GM23338 (cell line): ENCODE results near the gene PDHX. TPM values are rescaled to one million over a fixed set of nuclear protein-coding genes. Genes with fewer than 3 reads are reported as not detected.

ENCODE experiments used
- ATAC-seq: fragments of 200-7000 bp; cut with Tn5 transposase; 3 replicates; pipeline ENCODE4 v1.9.1; 2020
- DNase-seq: peaks from one replicate; pipeline ENCODE4 v3.0.0-alpha.2; 2015; ENCODE audit warnings: low spot score
- H2AFZ ChIP-seq: fragments of 200-600 bp; sonication (generic); 2 replicates; pipeline ENCODE4 v1.8.0; 2016; ENCODE audit warnings: antibody characterized with exemption, mild to moderate bottlenecking, moderate library complexity
- H3F3A ChIP-seq: fragments of 200-600 bp; sonication (generic); replicated peaks from 2 replicates; pipeline ENCODE4 v1.8.0; 2017; ENCODE audit warnings: antibody characterized with exemption, mixed run types, low read depth
- H3K27ac ChIP-seq: fragments of 200-600 bp; sonication (generic); 2 replicates; pipeline ENCODE4 v1.6.1; 2016; ENCODE audit warnings: low read depth
- H3K27me3 ChIP-seq: fragments of 200-600 bp; sonication (generic); 2 replicates; pipeline ENCODE4 v1.8.0; 2016; ENCODE audit warnings: mild to moderate bottlenecking, mixed run types, moderate library complexity; ENCODE audit not compliant: insufficient read depth
- H3K36me3 ChIP-seq: fragments of 200-600 bp; sonication (generic); 2 replicates; pipeline ENCODE4 v1.8.0; 2016; ENCODE audit warnings: mild to moderate bottlenecking; ENCODE audit not compliant: insufficient read depth
- H3K4me1 ChIP-seq: fragments of 200-600 bp; sonication (generic); 2 replicates; pipeline ENCODE4 v1.8.0; 2016; ENCODE audit warnings: mild to moderate bottlenecking, moderate library complexity; ENCODE audit not compliant: insufficient read depth
- H3K4me2 ChIP-seq: fragments of 200-600 bp; sonication (generic); 2 replicates; pipeline ENCODE4 v1.7.1; 2017; ENCODE audit warnings: mixed run types
- H3K4me3 ChIP-seq: fragments of 200-600 bp; sonication (generic); 2 replicates; pipeline ENCODE4 v1.6.1; 2016; ENCODE audit warnings: mixed run types
- H3K79me2 ChIP-seq: fragments of 200-600 bp; sonication (generic); replicated peaks from 2 replicates; pipeline ENCODE4 v1.8.0; 2017; ENCODE audit warnings: mild to moderate bottlenecking; ENCODE audit not compliant: insufficient read depth
- H3K9me2 ChIP-seq: fragments of 200-600 bp; sonication (generic); 2 replicates; pipeline ENCODE4 v1.8.0; 2017; ENCODE audit not compliant: insufficient read depth
- H4K20me1 ChIP-seq: fragments of 200-600 bp; sonication (generic); replicated peaks from 2 replicates; pipeline ENCODE4 v1.8.0; 2017; ENCODE audit warnings: mild to moderate bottlenecking; ENCODE audit not compliant: insufficient read depth
- H3K27ac Mint-ChIP-seq: 2 replicates; pipeline ENCODE4 v1.8.0; 2020; ENCODE audit warnings: inconsistent platforms, mild to moderate bottlenecking, moderate library complexity, mixed read lengths
- H3K27me3 Mint-ChIP-seq: 3 replicates; pipeline ENCODE4 v1.8.0; 2022; ENCODE audit warnings: low read depth, mild to moderate bottlenecking, moderate library complexity, mixed read lengths, inconsistent platforms; ENCODE audit not compliant: insufficient read depth, poor library complexity
- H3K36me3 Mint-ChIP-seq: 3 replicates; pipeline ENCODE4 v1.8.0; 2021; ENCODE audit warnings: low read depth, mild to moderate bottlenecking, inconsistent platforms, moderate library complexity, mixed read lengths
- H3K4me1 Mint-ChIP-seq: 3 replicates; pipeline ENCODE4 v1.8.0; 2020; ENCODE audit warnings: mild to moderate bottlenecking, inconsistent platforms, mixed read lengths
- H3K4me3 Mint-ChIP-seq: 3 replicates; pipeline ENCODE4 v1.8.0; 2021; ENCODE audit warnings: moderate library complexity, mild to moderate bottlenecking, inconsistent platforms, mixed read lengths
- H3K9me3 Mint-ChIP-seq: 3 replicates; pipeline ENCODE4 v1.8.0; 2020; ENCODE audit warnings: moderate library complexity, mild to moderate bottlenecking, inconsistent platforms, mixed read lengths
- CREB1 ChIP-seq: fragments of 250-450 bp; sonication (Bioruptor Pico); IDR thresholded peaks from 2 replicates; pipeline ENCODE4 v1.5.0; 2020; ENCODE audit warnings: low read depth, mild to moderate bottlenecking, moderate library complexity
- CTCF ChIP-seq, 2 experiments: fragments of 200-600 bp in 1 of 2; sonication (generic) in 1 of 2; conservative IDR thresholded peaks; 2 replicates each; pipeline versions ENCODE4 v1.5.1 to v1.6.1; 2016 to 2017; ENCODE audit warnings: antibody characterized with exemption in 2 of 2, low read depth in 2 of 2, mild to moderate bottlenecking in 2 of 2, moderate library complexity in 1 of 2
- ETS1 ChIP-seq: IDR thresholded peaks from 2 replicates; pipeline ENCODE4 v1.6.1; 2016; ENCODE audit warnings: antibody characterized with exemption
- EZH2 ChIP-seq: fragments of 200-600 bp; sonication (generic); IDR thresholded peaks from one replicate; pipeline ENCODE4 v1.8.0; 2017; ENCODE audit warnings: antibody characterized with exemption, mild to moderate bottlenecking, low read depth; ENCODE audit not compliant: unreplicated experiment
- EZH2phosphoT487 ChIP-seq: fragments of 200-600 bp; sonication (generic); IDR thresholded peaks from one replicate; pipeline ENCODE4 v1.8.1; 2018; ENCODE audit warnings: antibody characterized with exemption; ENCODE audit not compliant: unreplicated experiment
- JUNB ChIP-seq: IDR thresholded peaks from one replicate; pipeline ENCODE4 v1.6.1; 2016; ENCODE audit warnings: antibody characterized with exemption; ENCODE audit not compliant: unreplicated experiment
- NANOG ChIP-seq: IDR thresholded peaks from 2 replicates; pipeline ENCODE4 v1.6.1; 2016; ENCODE audit warnings: antibody characterized with exemption, borderline replicate concordance
- POLR2AphosphoS5 ChIP-seq: IDR thresholded peaks from 2 replicates; pipeline ENCODE4 v1.6.1; 2016; ENCODE audit warnings: antibody characterized with exemption, low read depth
- REST ChIP-seq: IDR thresholded peaks from one replicate; pipeline ENCODE4 v1.6.1; 2018; ENCODE audit warnings: antibody characterized with exemption; ENCODE audit not compliant: unreplicated experiment
- STAT1 ChIP-seq: IDR thresholded peaks from one replicate; pipeline ENCODE4 v1.6.1; 2016; ENCODE audit warnings: antibody characterized with exemption; ENCODE audit not compliant: unreplicated experiment
- ZNF114 ChIP-seq: fragments of 250-450 bp; sonication (Bioruptor Pico); IDR thresholded peaks from 2 replicates; pipeline ENCODE4 v1.5.0; 2020; ENCODE audit warnings: mild to moderate bottlenecking, moderate library complexity
- ZNF331 ChIP-seq: fragments of 250-450 bp; sonication (Bioruptor Pico); IDR thresholded peaks from 2 replicates; pipeline ENCODE4 v1.5.0; 2020; ENCODE audit warnings: low read depth, mild to moderate bottlenecking, moderate library complexity
- ZNF462 ChIP-seq: fragments of 250-450 bp; sonication (Bioruptor Pico); IDR thresholded peaks from 2 replicates; pipeline ENCODE4 v1.5.0; 2020; ENCODE audit warnings: mild to moderate bottlenecking, moderate library complexity
- polyA plus RNA-seq: library from polyadenylated mRNA; unstranded; fragments of >200 nt; fragmentation: Nextera tagmentation; extraction: Ambion mirVana; gene quantifications from 2 replicates; pipeline ENCODE4 v1.2.1, GENCODE V29; 2016
- total RNA-seq: library from RNA; depleted of rRNA; stranded (reverse); fragments of >200 nt; shearing (Covaris generic); gene quantifications from 2 replicates; pipeline ENCODE4 v1.2.3, GENCODE V29; 2014

PDHX gene
- total and polyA plus RNA-seq, 2 experiments from 2014 or later = 36.9 to 40.2 TPM

GRCh38 chr11:34924714-34925113 lies 8.3 kb downstream of the PDHX start:
- Histone ChIP-seq H3K27me3 (no peaks in the 10 kb centered on the region), H2AFZ (no peak overlapping the region), H3K79me2 (peaks cover 94% of the 10 kb centered on the region), H3K9me2 (no peaks in the 10 kb centered on the region), H3K36me3 (no peaks in the 10 kb centered on the region), H4K20me1 (peaks cover 24% of the 10 kb centered on the region), H3F3A (no peaks in the 10 kb centered on the region), H3K4me2 (no peak overlapping the region), H3K4me3 (no peak overlapping the region), H3K4me1 (peaks cover 12% of the 10 kb centered on the region), H3K27ac (no peak overlapping the region)
- DNase-seq (no peak), ATAC-seq (no peak)
- TF ChIP-seq POLR2AphosphoS5 (no peak), ZNF114 (no peak), CTCF (conservative IDR thresholded peaks at IDR 0.05; ENCODE audit: low read depth in 2 of 2) (no peak), EZH2phosphoT487 (no peak), CREB1 (no peak), ETS1 (no peak), JUNB (no peak), ZNF331 (CRISPR knock-in tag) (no peak), NANOG (no peak), ZNF462 (CRISPR knock-in tag) (no peak), STAT1 (no peak), REST (no peak), EZH2 (no peak)
- no peaks in the 10 kb centered on the region for H3K9me3 Mint-ChIP-seq
- H3K4me3 Mint-ChIP-seq = no peak overlapping the region
- peaks cover 15% of the 10 kb centered on the region for H3K4me1 Mint-ChIP-seq
- H3K36me3 Mint-ChIP-seq = peaks cover 2% of the 10 kb centered on the region; the same call in 1 of the 3 replicates
- H3K27ac Mint-ChIP-seq = no peak overlapping the region
- H3K27me3 Mint-ChIP-seq = no peaks in the 10 kb centered on the region
